ENCODE measurements around the gene OR10J4. TPM values are rescaled to one million over a fixed set of nuclear protein-coding genes. Genes with fewer than 3 reads are reported as not detected.
A peak's percentile ranks its signal among the peaks of the same experiment; 100 is the strongest.

OR10J4 gene
- polyA plus RNA-seq, 1 of the 3 experiments (the other 2 are of a cell fraction), result not detected

DNA sequence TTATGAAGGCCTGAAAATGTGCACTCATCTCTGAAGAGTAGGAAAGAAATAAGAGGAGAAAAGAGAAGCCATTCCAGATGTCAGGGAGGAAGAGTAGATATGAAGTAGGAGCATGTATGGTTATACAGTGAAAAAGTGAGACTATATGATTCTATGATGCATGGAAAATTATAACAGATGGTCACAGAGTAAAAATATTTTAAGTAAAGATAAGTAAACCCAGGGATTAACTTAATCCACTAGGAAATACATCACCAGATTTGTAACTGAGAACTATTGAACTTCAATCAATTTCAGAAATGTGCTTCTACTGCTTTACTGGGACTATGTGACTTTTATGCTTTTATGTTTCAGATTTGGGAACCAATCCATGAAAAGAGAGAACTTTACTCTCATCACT is 7.4 kb downstream of the OR10J4 start, which contains the start of gene OR10J1:
OR10J1 (plus strand) TSS at position 301 of the 400 bp plus-strand sequence; CDS start at position 371, 70 bp downstream.
- Histone ChIP-seq H3K79me2 (ENCODE audit: insufficient read depth) (no peaks in the 10 kb centered on the region), H3K4me3 (ENCODE audit: low read depth in 2 of 2, low read length in 1 of 2) (no peak within 1 kb of the TSS), H2AFZ (ENCODE audit: low read depth) (0 out of 2 replicates have a peak within 1 kb of the TSS, but pooled peaks have one; percentile 6), H4K20me1 (ENCODE audit: insufficient read depth) (no peaks in the 10 kb centered on the region), H3K9me3 (no peaks in the 10 kb centered on the region), H3K9me2 (no peaks in the 10 kb centered on the region), H3K36me3 (replicated peaks in 1 of 2; ENCODE audit: control insufficient read depth in 1 of 2, insufficient read depth in 2 of 2, low read length in 1 of 2) (no peaks in the 10 kb centered on the region), H3F3A (replicated peaks; ENCODE audit: insufficient read depth) (no peaks in the 10 kb centered on the region), H3K27me3 (ENCODE audit: insufficient read depth) (no peaks in the 10 kb centered on the region), H3K27ac (ENCODE audit: low read depth in 2 of 2, low read length in 1 of 2) (no peak within 1 kb of the TSS), H3K9ac (no peak within 1 kb of the TSS), H3K4me1 (ENCODE audit: control insufficient read depth in 1 of 2, insufficient read depth in 2 of 2, low read depth in 1 of 2, low read length in 1 of 2) (no peaks in the 10 kb centered on the region), H3K4me2 (no peak within 1 kb of the TSS)
- ChIA-PET POLR2A (no interaction called here), CTCF (no interaction called here)
- no peak for DNase-seq
- no peak for TF ChIP-seq JUND (IDR thresholded peaks at IDR 0.05)
- TF ChIP-seq CHD2 (IDR thresholded peaks at IDR 0.05; ENCODE audit: low read length, partially characterized antibody), result no peak
- no peak for TF ChIP-seq FOXJ3 (CRISPR knock-in tag; IDR thresholded peaks at IDR 0.05)
- no peak for TF ChIP-seq POLR2AphosphoS5 (IDR thresholded peaks at IDR 0.05; ENCODE audit: low read depth, low read length)
- TF ChIP-seq, protein P1, sequence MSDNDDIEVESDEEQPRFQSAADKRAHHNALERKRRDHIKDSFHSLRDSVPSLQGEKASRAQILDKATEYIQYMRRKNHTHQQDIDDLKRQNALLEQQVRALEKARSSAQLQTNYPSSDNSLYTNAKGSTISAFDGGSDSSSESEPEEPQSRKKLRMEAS (IDR thresholded peaks at IDR 0.05; ENCODE audit: low read depth), result no peak
- no peak for TF ChIP-seq RFX5 (IDR thresholded peaks at IDR 0.05; ENCODE audit: low read length)
- TF ChIP-seq, protein P2, sequence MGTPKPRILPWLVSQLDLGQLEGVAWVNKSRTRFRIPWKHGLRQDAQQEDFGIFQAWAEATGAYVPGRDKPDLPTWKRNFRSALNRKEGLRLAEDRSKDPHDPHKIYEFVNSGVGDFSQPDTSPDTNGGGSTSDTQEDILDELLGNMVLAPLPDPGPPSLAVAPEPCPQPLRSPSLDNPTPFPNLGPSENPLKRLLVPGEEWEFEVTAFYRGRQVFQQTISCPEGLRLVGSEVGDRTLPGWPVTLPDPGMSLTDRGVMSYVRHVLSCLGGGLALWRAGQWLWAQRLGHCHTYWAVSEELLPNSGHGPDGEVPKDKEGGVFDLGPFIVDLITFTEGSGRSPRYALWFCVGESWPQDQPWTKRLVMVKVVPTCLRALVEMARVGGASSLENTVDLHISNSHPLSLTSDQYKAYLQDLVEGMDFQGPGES (IDR thresholded peaks at IDR 0.05; ENCODE audit: low read depth, low read length), result no peak
- TF ChIP-seq SMC3 (IDR thresholded peaks at IDR 0.05; ENCODE audit: low read depth, low read length), result no peak
- TF ChIP-seq FOXM1 (IDR thresholded peaks at IDR 0.05; ENCODE audit: low read depth), result no peak
- TF ChIP-seq EP300 (IDR thresholded peaks at IDR 0.05; ENCODE audit: borderline replicate concordance in 1 of 2, low read depth in 1 of 2, low read length in 1 of 2), result no peak
- no peak for TF ChIP-seq PBX3 (IDR thresholded peaks at IDR 0.05)
- no peak for TF ChIP-seq ELF1 (IDR thresholded peaks at IDR 0.05)
- TF ChIP-seq NFIC (IDR thresholded peaks at IDR 0.05; ENCODE audit: borderline replicate concordance), result no peak
- TF ChIP-seq RAD21 (IDR thresholded peaks at IDR 0.05; ENCODE audit: low read length), result no peak
- TF ChIP-seq, protein P3, sequence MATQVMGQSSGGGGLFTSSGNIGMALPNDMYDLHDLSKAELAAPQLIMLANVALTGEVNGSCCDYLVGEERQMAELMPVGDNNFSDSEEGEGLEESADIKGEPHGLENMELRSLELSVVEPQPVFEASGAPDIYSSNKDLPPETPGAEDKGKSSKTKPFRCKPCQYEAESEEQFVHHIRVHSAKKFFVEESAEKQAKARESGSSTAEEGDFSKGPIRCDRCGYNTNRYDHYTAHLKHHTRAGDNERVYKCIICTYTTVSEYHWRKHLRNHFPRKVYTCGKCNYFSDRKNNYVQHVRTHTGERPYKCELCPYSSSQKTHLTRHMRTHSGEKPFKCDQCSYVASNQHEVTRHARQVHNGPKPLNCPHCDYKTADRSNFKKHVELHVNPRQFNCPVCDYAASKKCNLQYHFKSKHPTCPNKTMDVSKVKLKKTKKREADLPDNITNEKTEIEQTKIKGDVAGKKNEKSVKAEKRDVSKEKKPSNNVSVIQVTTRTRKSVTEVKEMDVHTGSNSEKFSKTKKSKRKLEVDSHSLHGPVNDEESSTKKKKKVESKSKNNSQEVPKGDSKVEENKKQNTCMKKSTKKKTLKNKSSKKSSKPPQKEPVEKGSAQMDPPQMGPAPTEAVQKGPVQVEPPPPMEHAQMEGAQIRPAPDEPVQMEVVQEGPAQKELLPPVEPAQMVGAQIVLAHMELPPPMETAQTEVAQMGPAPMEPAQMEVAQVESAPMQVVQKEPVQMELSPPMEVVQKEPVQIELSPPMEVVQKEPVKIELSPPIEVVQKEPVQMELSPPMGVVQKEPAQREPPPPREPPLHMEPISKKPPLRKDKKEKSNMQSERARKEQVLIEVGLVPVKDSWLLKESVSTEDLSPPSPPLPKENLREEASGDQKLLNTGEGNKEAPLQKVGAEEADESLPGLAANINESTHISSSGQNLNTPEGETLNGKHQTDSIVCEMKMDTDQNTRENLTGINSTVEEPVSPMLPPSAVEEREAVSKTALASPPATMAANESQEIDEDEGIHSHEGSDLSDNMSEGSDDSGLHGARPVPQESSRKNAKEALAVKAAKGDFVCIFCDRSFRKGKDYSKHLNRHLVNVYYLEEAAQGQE (IDR thresholded peaks at IDR 0.05; ENCODE audit: low read depth, low read length), result no peak
- no peak for TF ChIP-seq NRF1 (IDR thresholded peaks at IDR 0.05; ENCODE audit: low read depth, low read length)
- TF ChIP-seq GABPA (IDR thresholded peaks at IDR 0.05; ENCODE audit: low read depth), result no peak
- TF ChIP-seq YY1 (IDR thresholded peaks at IDR 0.05; ENCODE audit: low read depth), result no peak
- TF ChIP-seq TCF12 (IDR thresholded peaks at IDR 0.05), result no peak
- no peak for TF ChIP-seq EZH2phosphoT487 (IDR thresholded peaks at IDR 0.05; ENCODE audit: borderline replicate concordance, low read depth)

All from SK-N-SH (cell line).